GM23338 (cell line): ENCODE results near the gene S100A16. TPM values are rescaled to one million over a fixed set of nuclear protein-coding genes. Genes with fewer than 3 reads are reported as not detected.
A peak's percentile ranks its signal among the peaks of the same experiment; 100 is the strongest.

Experiments
- ATAC-seq: fragments of 200-7000 bp; cut with Tn5 transposase; 3 replicates; pipeline ENCODE4 v1.9.1; 2020
- DNase-seq: peaks from one replicate; pipeline ENCODE4 v3.0.0-alpha.2; 2015; ENCODE audit warnings: low spot score
- H2AFZ ChIP-seq: fragments of 200-600 bp; sonication (generic); 2 replicates; pipeline ENCODE4 v1.8.0; 2016; ENCODE audit warnings: antibody characterized with exemption, mild to moderate bottlenecking, moderate library complexity
- H3F3A ChIP-seq: fragments of 200-600 bp; sonication (generic); replicated peaks from 2 replicates; pipeline ENCODE4 v1.8.0; 2017; ENCODE audit warnings: antibody characterized with exemption, mixed run types, low read depth
- H3K27ac ChIP-seq: fragments of 200-600 bp; sonication (generic); 2 replicates; pipeline ENCODE4 v1.6.1; 2016; ENCODE audit warnings: low read depth
- H3K27me3 ChIP-seq: fragments of 200-600 bp; sonication (generic); 2 replicates; pipeline ENCODE4 v1.8.0; 2016; ENCODE audit warnings: mild to moderate bottlenecking, mixed run types, moderate library complexity; ENCODE audit not compliant: insufficient read depth
- H3K36me3 ChIP-seq: fragments of 200-600 bp; sonication (generic); 2 replicates; pipeline ENCODE4 v1.8.0; 2016; ENCODE audit warnings: mild to moderate bottlenecking; ENCODE audit not compliant: insufficient read depth
- H3K4me1 ChIP-seq: fragments of 200-600 bp; sonication (generic); 2 replicates; pipeline ENCODE4 v1.8.0; 2016; ENCODE audit warnings: mild to moderate bottlenecking, moderate library complexity; ENCODE audit not compliant: insufficient read depth
- H3K4me2 ChIP-seq: fragments of 200-600 bp; sonication (generic); 2 replicates; pipeline ENCODE4 v1.7.1; 2017; ENCODE audit warnings: mixed run types
- H3K4me3 ChIP-seq: fragments of 200-600 bp; sonication (generic); 2 replicates; pipeline ENCODE4 v1.6.1; 2016; ENCODE audit warnings: mixed run types
- H3K79me2 ChIP-seq: fragments of 200-600 bp; sonication (generic); replicated peaks from 2 replicates; pipeline ENCODE4 v1.8.0; 2017; ENCODE audit warnings: mild to moderate bottlenecking; ENCODE audit not compliant: insufficient read depth
- H3K9me2 ChIP-seq: fragments of 200-600 bp; sonication (generic); 2 replicates; pipeline ENCODE4 v1.8.0; 2017; ENCODE audit not compliant: insufficient read depth
- H4K20me1 ChIP-seq: fragments of 200-600 bp; sonication (generic); replicated peaks from 2 replicates; pipeline ENCODE4 v1.8.0; 2017; ENCODE audit warnings: mild to moderate bottlenecking; ENCODE audit not compliant: insufficient read depth
- H3K27ac Mint-ChIP-seq: 2 replicates; pipeline ENCODE4 v1.8.0; 2020; ENCODE audit warnings: inconsistent platforms, mild to moderate bottlenecking, moderate library complexity, mixed read lengths
- H3K27me3 Mint-ChIP-seq: 3 replicates; pipeline ENCODE4 v1.8.0; 2022; ENCODE audit warnings: low read depth, mild to moderate bottlenecking, moderate library complexity, mixed read lengths, inconsistent platforms; ENCODE audit not compliant: insufficient read depth, poor library complexity
- H3K36me3 Mint-ChIP-seq: 3 replicates; pipeline ENCODE4 v1.8.0; 2021; ENCODE audit warnings: low read depth, mild to moderate bottlenecking, inconsistent platforms, moderate library complexity, mixed read lengths
- H3K4me1 Mint-ChIP-seq: 3 replicates; pipeline ENCODE4 v1.8.0; 2020; ENCODE audit warnings: mild to moderate bottlenecking, inconsistent platforms, mixed read lengths
- H3K4me3 Mint-ChIP-seq: 3 replicates; pipeline ENCODE4 v1.8.0; 2021; ENCODE audit warnings: moderate library complexity, mild to moderate bottlenecking, inconsistent platforms, mixed read lengths
- H3K9me3 Mint-ChIP-seq: 3 replicates; pipeline ENCODE4 v1.8.0; 2020; ENCODE audit warnings: moderate library complexity, mild to moderate bottlenecking, inconsistent platforms, mixed read lengths
- CREB1 ChIP-seq: fragments of 250-450 bp; sonication (Bioruptor Pico); IDR thresholded peaks from 2 replicates; pipeline ENCODE4 v1.5.0; 2020; ENCODE audit warnings: low read depth, mild to moderate bottlenecking, moderate library complexity
- CTCF ChIP-seq, 2 experiments: fragments of 200-600 bp in 1 of 2; sonication (generic) in 1 of 2; conservative IDR thresholded peaks; 2 replicates each; pipeline versions ENCODE4 v1.5.1 to v1.6.1; 2016 to 2017; ENCODE audit warnings: antibody characterized with exemption in 2 of 2, low read depth in 2 of 2, mild to moderate bottlenecking in 2 of 2, moderate library complexity in 1 of 2
- ETS1 ChIP-seq: IDR thresholded peaks from 2 replicates; pipeline ENCODE4 v1.6.1; 2016; ENCODE audit warnings: antibody characterized with exemption
- JUNB ChIP-seq: IDR thresholded peaks from one replicate; pipeline ENCODE4 v1.6.1; 2016; ENCODE audit warnings: antibody characterized with exemption; ENCODE audit not compliant: unreplicated experiment
- NANOG ChIP-seq: IDR thresholded peaks from 2 replicates; pipeline ENCODE4 v1.6.1; 2016; ENCODE audit warnings: antibody characterized with exemption, borderline replicate concordance
- POLR2AphosphoS5 ChIP-seq: IDR thresholded peaks from 2 replicates; pipeline ENCODE4 v1.6.1; 2016; ENCODE audit warnings: antibody characterized with exemption, low read depth
- STAT1 ChIP-seq: IDR thresholded peaks from one replicate; pipeline ENCODE4 v1.6.1; 2016; ENCODE audit warnings: antibody characterized with exemption; ENCODE audit not compliant: unreplicated experiment
- ZNF114 ChIP-seq: fragments of 250-450 bp; sonication (Bioruptor Pico); IDR thresholded peaks from 2 replicates; pipeline ENCODE4 v1.5.0; 2020; ENCODE audit warnings: mild to moderate bottlenecking, moderate library complexity
- ZNF331 ChIP-seq: fragments of 250-450 bp; sonication (Bioruptor Pico); IDR thresholded peaks from 2 replicates; pipeline ENCODE4 v1.5.0; 2020; ENCODE audit warnings: low read depth, mild to moderate bottlenecking, moderate library complexity
- polyA plus RNA-seq: library from polyadenylated mRNA; unstranded; fragments of >200 nt; fragmentation: Nextera tagmentation; extraction: Ambion mirVana; gene quantifications from 2 replicates; pipeline ENCODE4 v1.2.1, GENCODE V29; 2016
- total RNA-seq: library from RNA; depleted of rRNA; stranded (reverse); fragments of >200 nt; shearing (Covaris generic); gene quantifications from 2 replicates; pipeline ENCODE4 v1.2.3, GENCODE V29; 2014

The S100A16 gene
- total and polyA plus RNA-seq, 2 experiments from 2014 or later, result 13.0 to 20.4 TPM

GRCh38 chr1:153572569-153573015 is 40.3 kb downstream of the S100A16 start:
- DNase-seq, result peak; percentile 76
- H3K79me2 ChIP-seq, result no peaks in the 10 kb centered on the region
- Mint-ChIP-seq H3K27ac (no peak overlapping the region), H3K9me3 (peaks cover 23% of the 10 kb centered on the region; the same call in 2 of the 3 replicates), H3K4me1 (peaks cover 15% of the 10 kb centered on the region), H3K36me3 (no peaks in the 10 kb centered on the region; the same call in 1 of the 3 replicates), H3K4me3 (no peak overlapping the region), H3K27me3 (peaks cover 15% of the 10 kb centered on the region)
- H3K9me2 ChIP-seq, result no peaks in the 10 kb centered on the region
- no peaks in the 10 kb centered on the region for H3K36me3 ChIP-seq
- peaks cover 8% of the 10 kb centered on the region for H3K4me1 ChIP-seq
- no peaks in the 10 kb centered on the region for H3K27me3 ChIP-seq
- peak; percentile 69 for ATAC-seq
- no peak overlapping the region for H3K4me3 ChIP-seq
- H2AFZ ChIP-seq, result no peak overlapping the region
- H3F3A ChIP-seq, result 0 out of 2 replicates have a peak, but pooled peaks cover 5% of the 10 kb centered on the region
- H3K4me2 ChIP-seq, result no peak overlapping the region
- no peaks in the 10 kb centered on the region for H4K20me1 ChIP-seq
- TF ChIP-seq STAT1, result no peak
- TF ChIP-seq POLR2AphosphoS5, result no peak
- no peak for TF ChIP-seq ZNF114 (CRISPR knock-in tag)
- TF ChIP-seq CTCF (conservative IDR thresholded peaks at IDR 0.05; ENCODE audit: low read depth in 2 of 2), result peak; percentile 76 to 96
- no peak overlapping the region for H3K27ac ChIP-seq

- no peaks in the 10 kb centered on the region for H4K20me1 ChIP-seq
- TF ChIP-seq JUNB (no peak), ZNF114 (CRISPR knock-in tag) (no peak), ZNF331 (CRISPR knock-in tag) (no peak), ETS1 (no peak), CREB1 (CRISPR knock-in tag) (no peak), NANOG (no peak)
- no peaks in the 10 kb centered on the region for H3K36me3 ChIP-seq
- no peaks in the 10 kb centered on the region for H3K9me2 ChIP-seq
- H3K36me3 Mint-ChIP-seq, result no peaks in the 10 kb centered on the region; the same call in 1 of the 3 replicates
- H3K4me1 ChIP-seq, result peaks cover 14% of the 10 kb centered on the region
- H2AFZ ChIP-seq, result no peak overlapping the region
- peaks cover 23% of the 10 kb centered on the region; the same call in 2 of the 3 replicates for H3K9me3 Mint-ChIP-seq
- H3K4me2 ChIP-seq, result no peak overlapping the region
- H3F3A ChIP-seq, result peaks cover 6% of the 10 kb centered on the region; the same call in 1 of the 2 replicates
- no peak overlapping the region for H3K27ac Mint-ChIP-seq
- H3K4me3 ChIP-seq, result no peak overlapping the region
- no peak for ATAC-seq
- no peaks in the 10 kb centered on the region for H3K27me3 ChIP-seq
- H3K27ac ChIP-seq, result no peak overlapping the region
- peaks cover 12% of the 10 kb centered on the region for H3K27me3 Mint-ChIP-seq
- no peak for DNase-seq
- no peaks in the 10 kb centered on the region for H3K79me2 ChIP-seq
- no peak overlapping the region for H3K4me3 Mint-ChIP-seq
- H3K4me1 Mint-ChIP-seq, result peaks cover 22% of the 10 kb centered on the region
Measured at GRCh38 chr1:153571706-153572105, 41.2 kb downstream of the S100A16 start.
